Tibial artery (tissue), 4 donors: Measurements from ENCODE around the gene PPP1R16B.

Source experiments
- DNase-seq, 2 donors: peaks; one replicate each; pipeline ENCODE4 v3.0.0-alpha.2; 2019
- H3K27ac ChIP-seq, 2 donors: fragments of 200-600 bp; sonication (generic) in 1 of 2; 1 replicate in 1 of 2; 2 replicates in 1 of 2; pipeline ENCODE4 v1.5.1; 2018 to 2019; ENCODE audit warnings: mild to moderate bottlenecking in 1 of 2
- H3K27me3 ChIP-seq, 2 donors: fragments of 200-600 bp; sonication (generic) in 1 of 2; one replicate each; pipeline versions ENCODE4 v1.5.1 to v1.6.0; 2016 to 2019
- H3K36me3 ChIP-seq, 3 donors: fragments of 200-600 bp; sonication (generic) in 2 of 3; one replicate each; pipeline ENCODE4 v1.5.1; 2016 to 2019; ENCODE audit warnings: mild to moderate bottlenecking in 2 of 3
- H3K4me1 ChIP-seq, 4 donors: fragments of 200-600 bp; sonication (generic) in 2 of 4; 1 replicate in 3 of 4; 2 replicates in 1 of 4; pipeline ENCODE4 v1.5.1; 2016 to 2019
- H3K4me3 ChIP-seq, 2 donors: fragments of 200-600 bp; sonication (generic) in 1 of 2; 1 replicate in 1 of 2; 2 replicates in 1 of 2; pipeline ENCODE4 v1.5.1; 2018 to 2019; ENCODE audit warnings: mild to moderate bottlenecking in 2 of 2
- H3K9me3 ChIP-seq, 3 donors: fragments of 200-600 bp; sonication (generic) in 1 of 3; one replicate each; pipeline ENCODE4 v1.5.1; 2016 to 2019
- intact Hi-C: fragments of 100-400 bp; cut with DNase I; formaldehyde crosslinking; loops from one replicate; pipeline ENCODE4 v1.15.0; 2023; ENCODE audit warnings: low total_unique reads
- TF ChIP-seq, protein P1 (sequence below), 2 experiments: fragments of 200-600 bp in 1 of 2; fragments of 450-650 bp in 1 of 2; IDR thresholded peaks; one replicate each; pipeline ENCODE4 v1.5.1; 2017 to 2019; ENCODE audit warnings: antibody characterized with exemption in 2 of 2, mild to moderate bottlenecking in 1 of 2, moderate library complexity in 1 of 2

Gene PPP1R16B

GRCh38 chr20:38805502-38805957 lies at the start of gene PPP1R16B:
TSS of gene PPP1R16B (plus strand) at chr20:38805697. CDS start at chr20:38835926, 30,229 bp downstream.
- H3K4me1 ChIP-seq: peaks cover 8 to 20% (median 19%) of the 10 kb centered on the region in 4 donors
- intact Hi-C loops: no loop called here
- TF ChIP-seq, protein P1, sequence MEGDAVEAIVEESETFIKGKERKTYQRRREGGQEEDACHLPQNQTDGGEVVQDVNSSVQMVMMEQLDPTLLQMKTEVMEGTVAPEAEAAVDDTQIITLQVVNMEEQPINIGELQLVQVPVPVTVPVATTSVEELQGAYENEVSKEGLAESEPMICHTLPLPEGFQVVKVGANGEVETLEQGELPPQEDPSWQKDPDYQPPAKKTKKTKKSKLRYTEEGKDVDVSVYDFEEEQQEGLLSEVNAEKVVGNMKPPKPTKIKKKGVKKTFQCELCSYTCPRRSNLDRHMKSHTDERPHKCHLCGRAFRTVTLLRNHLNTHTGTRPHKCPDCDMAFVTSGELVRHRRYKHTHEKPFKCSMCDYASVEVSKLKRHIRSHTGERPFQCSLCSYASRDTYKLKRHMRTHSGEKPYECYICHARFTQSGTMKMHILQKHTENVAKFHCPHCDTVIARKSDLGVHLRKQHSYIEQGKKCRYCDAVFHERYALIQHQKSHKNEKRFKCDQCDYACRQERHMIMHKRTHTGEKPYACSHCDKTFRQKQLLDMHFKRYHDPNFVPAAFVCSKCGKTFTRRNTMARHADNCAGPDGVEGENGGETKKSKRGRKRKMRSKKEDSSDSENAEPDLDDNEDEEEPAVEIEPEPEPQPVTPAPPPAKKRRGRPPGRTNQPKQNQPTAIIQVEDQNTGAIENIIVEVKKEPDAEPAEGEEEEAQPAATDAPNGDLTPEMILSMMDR (IDR thresholded peaks at IDR 0.05): no peak
- H3K36me3 ChIP-seq: no peaks in the 10 kb centered on the region
- H3K27me3 ChIP-seq: peaks cover 0 to 41% of the 10 kb centered on the region in 2 donors
- no peak for DNase-seq
- H3K9me3 ChIP-seq: no peaks in the 10 kb centered on the region
- H3K4me3 ChIP-seq: peak within 1 kb of the TSS; percentile 46 to 60
- no peak within 1 kb of the TSS for H3K27ac ChIP-seq

- no peak for DNase-seq
- no peaks in the 10 kb centered on the region for H3K9me3 ChIP-seq
- no peaks in the 10 kb centered on the region for H3K27me3 ChIP-seq
- intact Hi-C loops: no loop called here
- no peak overlapping the region for H3K4me3 ChIP-seq
- TF ChIP-seq, protein P1 (IDR thresholded peaks at IDR 0.05): no peak
- no peaks in the 10 kb centered on the region for H3K4me1 ChIP-seq
- peaks cover 61 to 99% (median 67%) of the 10 kb centered on the region in 3 donors for H3K36me3 ChIP-seq
- no peak overlapping the region for H3K27ac ChIP-seq
Observed at GRCh38 chr20:38757145-38757775, 48.2 kb upstream of the PPP1R16B start.

GRCh38 chr20:38759106-38759505 lies 46.4 kb upstream of the PPP1R16B start:
- no peak overlapping the region for H3K4me3 ChIP-seq
- peaks cover 63 to 100% (median 69%) of the 10 kb centered on the region in 3 donors for H3K36me3 ChIP-seq
- H3K4me1 ChIP-seq: peaks cover 0 to under 1% (median 0%) of the 10 kb centered on the region in 4 donors
- intact Hi-C loops: no loop called here
- no peaks in the 10 kb centered on the region for H3K9me3 ChIP-seq
- H3K27me3 ChIP-seq: no peaks in the 10 kb centered on the region
- no peak for DNase-seq
- TF ChIP-seq, protein P1 (IDR thresholded peaks at IDR 0.05): no peak
- H3K27ac ChIP-seq: no peak overlapping the region

DNA sequence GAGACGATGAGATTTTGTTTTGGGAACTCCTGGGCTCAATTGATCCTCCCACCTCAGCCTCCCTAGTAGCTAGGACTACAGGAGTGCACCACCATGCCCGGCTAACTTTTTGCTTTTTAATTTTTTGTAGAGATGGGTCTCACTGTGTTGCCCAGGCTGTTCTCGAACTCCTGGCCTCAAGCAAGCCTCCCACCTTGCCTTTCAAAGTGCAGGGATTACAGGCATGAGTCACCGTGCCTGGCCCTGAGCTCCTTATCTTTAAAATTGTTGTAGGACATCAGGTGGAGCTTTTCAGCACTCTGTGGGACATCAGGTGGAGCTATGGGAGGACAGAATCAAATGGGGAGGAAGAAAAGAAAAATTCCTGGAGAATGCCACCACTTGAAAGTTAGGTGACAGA lies 44.5 kb upstream of the PPP1R16B start:
- Histone ChIP-seq H3K27ac (no peak overlapping the region), H3K27me3 (no peaks in the 10 kb centered on the region), H3K4me1 (peaks cover 0 to 20% (median 18%) of the 10 kb centered on the region in 4 donors), H3K4me3 (no peak overlapping the region), H3K36me3 (peaks cover 45 to 97% (median 53%) of the 10 kb centered on the region in 3 donors), H3K9me3 (no peaks in the 10 kb centered on the region)
- no peak for DNase-seq
- TF ChIP-seq, protein P1 (IDR thresholded peaks at IDR 0.05): no peak
- intact Hi-C loops: no loop called here

GRCh38 chr20:38762174-38762573 lies 43.3 kb upstream of the PPP1R16B start:
- Histone ChIP-seq H3K9me3 (no peaks in the 10 kb centered on the region), H3K4me1 (peaks cover 0 to 32% (median 19%) of the 10 kb centered on the region in 4 donors), H3K4me3 (no peak overlapping the region), H3K27ac (no peak overlapping the region), H3K36me3 (peaks cover 33 to 90% (median 46%) of the 10 kb centered on the region in 3 donors), H3K27me3 (no peaks in the 10 kb centered on the region)
- no peak for DNase-seq
- TF ChIP-seq, protein P1 (IDR thresholded peaks at IDR 0.05): no peak
- intact Hi-C loops: no loop called here
